ENCODE measurements around the gene RTP3. TPM values are rescaled to one million over a fixed set of nuclear protein-coding genes. Genes with fewer than 3 reads are reported as not detected.

RTP3 gene
- total RNA-seq, 1 experiment from 2014 or later: not detected

GRCh38 chr3:46483825-46484224 lies 14.0 kb upstream of the RTP3 start:
- intact Hi-C loops (cut with micrococcal nuclease; ENCODE audit: unreplicated experiment): no loop called here
- no peak overlapping the region for H3K4me3 ChIP-seq (ENCODE audit: low read depth in 2 of 2, low read length in 2 of 2)
- CTCF ChIA-PET: no interaction called here
- no peak overlapping the region for H3K27ac ChIP-seq (ENCODE audit: low read length)
- no peaks in the 10 kb centered on the region for H3K4me1 ChIP-seq (ENCODE audit: control insufficient read depth, insufficient read depth, low read length)
- no peaks in the 10 kb centered on the region for H3K9me3 ChIP-seq (ENCODE audit: control insufficient read depth, insufficient read depth, low read depth, low read length)
- TF ChIP-seq REST (IDR thresholded peaks at IDR 0.05; ENCODE audit: insufficient read depth in 1 of 2, low read depth in 2 of 2, low read length in 1 of 2) (no peak), SIN3A (IDR thresholded peaks at IDR 0.05; ENCODE audit: borderline replicate concordance, insufficient read depth, low read depth, low read length) (no peak), CTCF (IDR thresholded peaks at IDR 0.05) (no peak), TCF7L2 (IDR thresholded peaks at IDR 0.05; ENCODE audit: low read depth, low read length) (no peak), POLR2AphosphoS5 (IDR thresholded peaks at IDR 0.05; ENCODE audit: low read depth, low read length) (no peak)
- in situ Hi-C loops (cut with HindIII; ENCODE audit: low pct_unique_long_range_greater_than_20kb, low sequenced_read_pairs): no loop called here
- POLR2A ChIA-PET: no interaction called here
- BruUV-seq (replicated peaks): no TSS peak
- no peaks in the 10 kb centered on the region for H3K36me3 ChIP-seq (ENCODE audit: control insufficient read depth, insufficient read depth, low read length)
- DNase-seq (ENCODE audit: low read depth, low spot score) (no peak), ATAC-seq (no peak)
- no peaks in the 10 kb centered on the region for H3K27me3 ChIP-seq (ENCODE audit: control insufficient read depth, insufficient read depth, low read length)

- no peak overlapping the region for H3K27ac ChIP-seq (ENCODE audit: low read length)
- ATAC-seq (no peak), DNase-seq (ENCODE audit: low read depth, low spot score) (no peak)
- ChIA-PET POLR2A (no interaction called here), CTCF (no interaction called here)
- no peaks in the 10 kb centered on the region for H3K27me3 ChIP-seq (ENCODE audit: control insufficient read depth, insufficient read depth, low read length)
- no TSS peak for BruUV-seq (replicated peaks)
- intact Hi-C loops (cut with micrococcal nuclease; ENCODE audit: unreplicated experiment): no loop called here
- H3K36me3 ChIP-seq (ENCODE audit: control insufficient read depth, insufficient read depth, low read length): no peaks in the 10 kb centered on the region
- in situ Hi-C loops (cut with HindIII; ENCODE audit: low pct_unique_long_range_greater_than_20kb, low sequenced_read_pairs): no loop called here
- H3K4me3 ChIP-seq (ENCODE audit: low read depth in 2 of 2, low read length in 2 of 2): no peak overlapping the region
- no peaks in the 10 kb centered on the region for H3K9me3 ChIP-seq (ENCODE audit: control insufficient read depth, insufficient read depth, low read depth, low read length)
- TF ChIP-seq POLR2AphosphoS5 (IDR thresholded peaks at IDR 0.05; ENCODE audit: low read depth, low read length): no peak
- TF ChIP-seq SIN3A (IDR thresholded peaks at IDR 0.05; ENCODE audit: borderline replicate concordance, insufficient read depth, low read depth, low read length): no peak
- TF ChIP-seq REST (IDR thresholded peaks at IDR 0.05; ENCODE audit: insufficient read depth in 1 of 2, low read depth in 2 of 2, low read length in 1 of 2): no peak
- no peaks in the 10 kb centered on the region for H3K4me1 ChIP-seq (ENCODE audit: control insufficient read depth, insufficient read depth, low read length)
These were observed 13.4 kb upstream of the RTP3 start for GRCh38 chr3:46484388-46484787.

Data from Panc1 (cell line).